Ascending aorta (tissue), 2 donors: ENCODE results near the gene DCHS1. TPM values are rescaled to one million over a fixed set of nuclear protein-coding genes. Genes with fewer than 3 reads are reported as not detected.

Experiments used
- DNase-seq, 2 donors: peaks; one replicate each; pipeline ENCODE4 v3.0.0-alpha.2; 2019; ENCODE audit warnings: low spot score in 2 of 2
- H3K27ac ChIP-seq, 2 donors: fragments of 200-600 bp; sonication (generic); one replicate each; pipeline ENCODE4 v1.5.1; 2016 to 2017; ENCODE audit warnings: mild to moderate bottlenecking in 1 of 2
- H3K27me3 ChIP-seq: fragments of 200-600 bp; sonication (generic); one replicate; pipeline ENCODE4 v1.5.1; 2017
- H3K36me3 ChIP-seq, 2 donors: fragments of 200-600 bp; sonication (generic); one replicate each; pipeline ENCODE4 v1.5.1; 2016
- H3K4me1 ChIP-seq, 2 donors: fragments of 200-600 bp; sonication (generic); one replicate each; pipeline ENCODE4 v1.5.1; 2016 to 2017; ENCODE audit warnings: mild to moderate bottlenecking in 1 of 2
- H3K4me3 ChIP-seq, 2 donors: fragments of 200-600 bp; sonication (generic); one replicate each; pipeline ENCODE4 v1.5.1; 2016 to 2017; ENCODE audit warnings: mild to moderate bottlenecking in 1 of 2
- H3K9me3 ChIP-seq, 2 donors: fragments of 200-600 bp; sonication (generic); one replicate each; pipeline ENCODE4 v1.5.1; 2016
- intact Hi-C: fragments of 100-400 bp; cut with DNase I; formaldehyde crosslinking; loops from one replicate; pipeline ENCODE4 v1.15.1; 2023
- total RNA-seq: library from RNA; depleted of rRNA; stranded (reverse); fragments of >200 nt; gene quantifications from one replicate; pipeline ENCODE4 v1.1.0, GENCODE V29; 2016
- TF ChIP-seq, protein P1 (sequence below), 3 experiments: fragments of 200-600 bp in 2 of 3; fragments of 450-650 bp in 1 of 3; sonication (generic) in 2 of 3; IDR thresholded peaks; one replicate each; pipeline ENCODE4 v1.5.1; 2016 to 2019; ENCODE audit warnings: antibody characterized with exemption in 3 of 3, mild to moderate bottlenecking in 1 of 3, moderate library complexity in 1 of 3

DCHS1 gene
- total RNA-seq, 1 donor from 2014 or later: 58.0 TPM

DNA sequence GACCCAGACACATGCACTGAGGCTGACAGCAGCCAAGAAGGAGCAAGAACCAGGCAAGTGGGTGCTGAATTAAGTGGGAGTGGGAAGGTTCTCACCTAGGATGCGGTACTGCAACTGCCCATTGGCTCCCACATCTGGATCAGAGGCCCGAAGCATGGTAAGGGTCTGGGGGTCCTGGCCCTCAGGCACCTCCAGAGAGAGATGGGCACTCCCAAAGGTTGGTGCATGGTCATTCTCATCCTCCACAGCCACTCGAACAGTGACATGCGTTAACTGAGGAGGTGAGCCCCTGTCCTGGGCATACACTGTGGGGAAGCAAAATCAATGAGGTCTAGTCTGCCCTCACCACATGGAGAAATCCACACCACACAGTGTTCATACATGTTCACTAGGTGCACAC is 27.1 kb downstream of the DCHS1 start:
- no peak overlapping the region for H3K4me3 ChIP-seq
- H3K27me3 ChIP-seq: no peaks in the 10 kb centered on the region
- no peak overlapping the region for H3K27ac ChIP-seq
- no peak for DNase-seq
- intact Hi-C loops: no loop called here
- peaks cover 85 to 89% of the 10 kb centered on the region in 2 donors for H3K36me3 ChIP-seq
- H3K9me3 ChIP-seq: no peaks in the 10 kb centered on the region
- TF ChIP-seq, protein P1, sequence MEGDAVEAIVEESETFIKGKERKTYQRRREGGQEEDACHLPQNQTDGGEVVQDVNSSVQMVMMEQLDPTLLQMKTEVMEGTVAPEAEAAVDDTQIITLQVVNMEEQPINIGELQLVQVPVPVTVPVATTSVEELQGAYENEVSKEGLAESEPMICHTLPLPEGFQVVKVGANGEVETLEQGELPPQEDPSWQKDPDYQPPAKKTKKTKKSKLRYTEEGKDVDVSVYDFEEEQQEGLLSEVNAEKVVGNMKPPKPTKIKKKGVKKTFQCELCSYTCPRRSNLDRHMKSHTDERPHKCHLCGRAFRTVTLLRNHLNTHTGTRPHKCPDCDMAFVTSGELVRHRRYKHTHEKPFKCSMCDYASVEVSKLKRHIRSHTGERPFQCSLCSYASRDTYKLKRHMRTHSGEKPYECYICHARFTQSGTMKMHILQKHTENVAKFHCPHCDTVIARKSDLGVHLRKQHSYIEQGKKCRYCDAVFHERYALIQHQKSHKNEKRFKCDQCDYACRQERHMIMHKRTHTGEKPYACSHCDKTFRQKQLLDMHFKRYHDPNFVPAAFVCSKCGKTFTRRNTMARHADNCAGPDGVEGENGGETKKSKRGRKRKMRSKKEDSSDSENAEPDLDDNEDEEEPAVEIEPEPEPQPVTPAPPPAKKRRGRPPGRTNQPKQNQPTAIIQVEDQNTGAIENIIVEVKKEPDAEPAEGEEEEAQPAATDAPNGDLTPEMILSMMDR (IDR thresholded peaks at IDR 0.05): no peak
- H3K4me1 ChIP-seq: no peaks in the 10 kb centered on the region

DNA sequence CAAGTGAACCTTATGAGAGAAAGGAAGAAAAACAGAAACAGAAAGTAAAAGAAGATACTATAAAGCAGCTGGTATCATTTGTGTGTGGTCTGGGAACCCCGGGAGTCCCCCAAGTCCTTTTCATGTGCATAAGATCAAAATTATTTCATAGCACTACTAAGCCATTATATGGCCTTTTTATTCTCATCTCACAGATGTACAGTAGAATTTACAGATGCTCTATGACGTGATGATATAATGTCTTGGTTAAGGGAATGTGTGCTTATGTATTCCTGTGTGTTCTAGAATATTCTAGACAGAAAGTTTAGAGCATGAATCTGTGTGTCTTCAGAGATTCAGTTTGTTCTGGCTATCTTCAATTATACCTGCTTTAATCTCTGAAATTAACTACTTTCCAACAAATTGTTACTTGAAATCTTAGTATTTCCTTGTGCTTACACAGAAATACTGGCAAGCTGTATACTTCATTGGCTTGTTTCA is 27.8 kb downstream of the DCHS1 start:
- TF ChIP-seq, protein P1 (IDR thresholded peaks at IDR 0.05): no peak
- H3K36me3 ChIP-seq: peaks cover 78 to 88% of the 10 kb centered on the region in 2 donors
- intact Hi-C loops: no loop called here

DNA sequence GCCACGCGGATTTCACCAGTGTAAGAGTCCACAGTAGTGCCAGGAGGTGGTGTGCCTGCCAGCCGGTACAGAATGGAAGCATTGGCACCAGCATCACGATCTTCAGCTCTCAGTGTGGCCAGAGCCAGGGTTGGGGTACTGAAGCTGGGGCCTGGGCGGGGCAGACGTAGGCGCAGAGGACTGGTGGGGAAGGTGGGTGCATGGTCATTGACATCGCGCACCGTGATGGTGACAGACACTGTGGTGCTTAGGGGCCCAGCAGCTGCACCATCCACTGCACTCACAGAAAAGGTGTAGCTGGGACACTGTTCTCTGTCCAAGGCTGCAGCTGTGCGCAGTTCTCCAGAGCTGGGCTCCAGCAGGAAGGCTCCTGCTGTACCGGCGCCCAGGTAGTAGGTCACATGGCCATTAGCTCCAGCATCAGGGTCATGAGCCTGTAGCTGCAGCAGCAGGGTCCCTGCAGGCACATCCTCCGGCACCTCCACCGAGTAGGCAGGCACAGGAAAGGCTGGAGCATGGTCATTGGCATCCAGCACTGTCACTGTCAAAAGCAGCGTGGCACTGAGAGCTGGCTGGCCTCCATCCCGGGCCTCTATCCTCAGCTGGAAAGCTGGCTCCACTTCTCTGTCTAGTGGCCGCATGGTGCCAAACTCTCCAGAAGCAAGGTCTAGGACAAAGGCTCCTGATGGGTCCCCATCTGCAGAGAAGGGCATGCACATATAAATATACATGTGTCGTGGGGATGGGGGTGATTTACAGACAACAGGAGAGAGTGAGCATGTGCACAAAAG is 28.4 kb downstream of the DCHS1 start:
- Histone ChIP-seq H3K4me1 (no peaks in the 10 kb centered on the region), H3K27me3 (no peaks in the 10 kb centered on the region), H3K4me3 (no peak overlapping the region), H3K36me3 (peaks cover 72 to 82% of the 10 kb centered on the region in 2 donors), H3K27ac (no peak overlapping the region), H3K9me3 (no peaks in the 10 kb centered on the region)
- intact Hi-C loops: no loop called here
- no peak for DNase-seq
- TF ChIP-seq, protein P1 (IDR thresholded peaks at IDR 0.05): no peak

More for the DNA sequence above, 27.8 kb downstream of the DCHS1 start:
- no peak overlapping the region for H3K27ac ChIP-seq
- no peak overlapping the region for H3K4me3 ChIP-seq
- no peaks in the 10 kb centered on the region for H3K4me1 ChIP-seq
- no peak for DNase-seq
- H3K27me3 ChIP-seq: no peaks in the 10 kb centered on the region
- no peaks in the 10 kb centered on the region for H3K9me3 ChIP-seq

DNA sequence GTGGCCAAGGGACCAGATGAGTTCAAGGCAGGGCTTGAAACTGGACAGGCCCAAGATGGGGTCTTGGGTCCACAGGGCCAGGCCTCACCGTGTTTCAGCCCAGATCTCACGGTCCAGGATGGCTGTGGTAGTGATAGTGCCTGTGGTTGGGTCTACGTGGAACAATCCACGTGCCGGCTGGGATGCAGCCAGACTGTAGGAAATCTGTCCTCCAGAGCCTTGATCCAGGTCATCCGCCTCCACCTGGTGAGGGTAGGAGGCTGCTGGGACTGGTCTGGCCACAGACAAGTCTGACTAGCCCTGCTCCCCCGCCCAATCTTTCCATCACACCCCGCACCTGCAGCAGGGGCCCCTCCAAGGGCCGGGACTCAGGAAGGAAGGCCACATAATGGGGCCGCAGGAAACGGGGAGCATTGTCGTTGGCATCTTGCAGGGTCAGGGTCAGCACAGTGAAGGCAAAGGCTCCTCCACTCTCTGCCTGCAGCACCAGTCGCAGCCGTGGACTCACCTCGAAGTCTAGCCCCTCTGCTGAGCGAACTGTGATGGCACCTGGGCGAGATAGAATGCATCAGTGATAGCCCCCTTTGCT is 29.7 kb downstream of the DCHS1 start:
- Histone ChIP-seq H3K4me1 (no peaks in the 10 kb centered on the region), H3K27ac (no peak overlapping the region), H3K9me3 (no peaks in the 10 kb centered on the region), H3K4me3 (no peak overlapping the region), H3K36me3 (peaks cover 61 to 69% of the 10 kb centered on the region in 2 donors), H3K27me3 (no peaks in the 10 kb centered on the region)
- no peak for DNase-seq
- intact Hi-C loops: no loop called here
- TF ChIP-seq, protein P1 (IDR thresholded peaks at IDR 0.05): no peak

DNA sequence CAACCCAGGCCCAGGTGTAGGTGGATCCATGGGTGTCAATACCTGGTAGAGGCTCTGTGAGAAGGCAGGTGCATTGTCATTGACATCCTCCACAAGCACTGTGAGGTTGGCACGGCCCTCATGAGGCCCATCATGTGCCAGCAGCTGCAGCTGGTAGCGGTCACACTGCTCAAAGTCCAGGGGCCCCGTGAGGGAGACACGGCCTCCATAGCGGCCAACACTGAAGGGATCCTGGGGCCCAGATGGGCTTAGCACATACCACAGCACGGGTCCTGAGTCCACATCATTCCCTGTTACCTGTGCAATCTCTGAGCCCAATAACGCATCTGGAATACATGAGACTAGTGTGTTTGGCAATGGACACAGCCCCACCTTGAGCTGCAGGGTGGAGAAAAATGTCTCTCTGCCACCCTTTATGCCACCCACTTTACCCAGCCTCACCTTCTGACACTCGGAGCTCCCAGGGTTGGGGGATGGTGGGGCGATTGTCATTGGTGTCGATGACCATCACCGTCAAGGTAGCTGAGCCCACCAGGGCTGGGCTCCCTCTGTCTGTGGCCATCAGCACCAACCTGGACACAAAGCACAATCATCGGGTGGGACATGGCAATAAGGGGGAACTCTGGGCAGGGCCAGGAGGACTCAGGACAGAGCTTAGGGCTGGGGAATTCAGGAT is 30.3 kb downstream of the DCHS1 start:
- intact Hi-C loops: no loop called here
- Histone ChIP-seq H3K9me3 (no peaks in the 10 kb centered on the region), H3K27me3 (no peaks in the 10 kb centered on the region), H3K4me3 (no peak overlapping the region), H3K27ac (no peak overlapping the region), H3K4me1 (no peaks in the 10 kb centered on the region), H3K36me3 (peaks cover 55 to 64% of the 10 kb centered on the region in 2 donors)
- DNase-seq: no peak
- TF ChIP-seq, protein P1 (IDR thresholded peaks at IDR 0.05): no peak
